ENCODE data around the gene GRID1.

- TF ChIP-seq GATA3 (IDR thresholded peaks at IDR 0.05; ENCODE audit: low read depth, low read length) (no peak), GATA2 (IDR thresholded peaks at IDR 0.05; ENCODE audit: low read depth, low read length) (no peak)
Measured at GRCh38 chr10:85918371-85918770, 448.2 kb downstream of the GRID1 start.

All from SH-SY5Y (cell line).